Loucy (cell line): ENCODE data around the gene PIEZO1.

Source experiments
- H2AFZ ChIP-seq: fragments of 200-600 bp; sonication (generic); 2 replicates; pipeline ENCODE4 v1.6.0; 2016; ENCODE audit warnings: antibody characterized with exemption, mild to moderate bottlenecking, low read length, moderate library complexity
- H3F3A ChIP-seq: fragments of 200-600 bp; 2 replicates; pipeline ENCODE4 v1.6.0; 2016; ENCODE audit warnings: antibody characterized with exemption, low read depth, mild to moderate bottlenecking
- H3K27me3 ChIP-seq: fragments of 200-600 bp; sonication (generic); 2 replicates; pipeline ENCODE4 v1.6.1; 2014; ENCODE audit warnings: low read length, mild to moderate bottlenecking; ENCODE audit not compliant: insufficient read depth, poor library complexity, severe bottlenecking
- H3K36me3 ChIP-seq: fragments of 200-600 bp; sonication (generic); 2 replicates; pipeline ENCODE4 v1.6.1; 2016; ENCODE audit warnings: low read length; ENCODE audit not compliant: insufficient read depth
- H3K4me1 ChIP-seq: fragments of 200-600 bp; sonication (generic); 2 replicates; pipeline ENCODE4 v1.5.1; 2014; ENCODE audit warnings: low read length, mild to moderate bottlenecking; ENCODE audit not compliant: insufficient read depth, poor library complexity, severe bottlenecking
- H3K4me2 ChIP-seq: fragments of 200-600 bp; sonication (generic); 2 replicates; pipeline ENCODE4 v1.6.0; 2014; ENCODE audit warnings: antibody characterized with exemption, low read length, low read depth, mild to moderate bottlenecking; ENCODE audit not compliant: poor library complexity, severe bottlenecking
- H3K4me3 ChIP-seq: fragments of 200-600 bp; sonication (generic); 2 replicates; pipeline ENCODE4 v1.5.1; 2014; ENCODE audit warnings: low read length, mild to moderate bottlenecking, mixed read lengths; ENCODE audit not compliant: poor library complexity, severe bottlenecking
- H3K79me2 ChIP-seq: fragments of 200-600 bp; sonication (generic); 2 replicates; pipeline ENCODE4 v1.6.1; 2014; ENCODE audit warnings: low read length; ENCODE audit not compliant: insufficient read depth
- H3K9ac ChIP-seq: fragments of 200-600 bp; sonication (generic); 2 replicates; pipeline ENCODE4 v1.6.0; 2014; ENCODE audit warnings: mild to moderate bottlenecking, low read depth, low read length, moderate library complexity; ENCODE audit not compliant: poor library complexity, severe bottlenecking
- H3K9me2 ChIP-seq: fragments of 200-600 bp; sonication (generic); replicated peaks from 2 replicates; pipeline ENCODE4 v1.6.1; 2016; ENCODE audit warnings: low read depth, low read length, mixed read lengths
- H3K9me3 ChIP-seq: fragments of 200-600 bp; sonication (generic); 2 replicates; pipeline ENCODE4 v1.6.1; 2014; ENCODE audit warnings: mild to moderate bottlenecking, antibody characterized with exemption, low read length, low read depth; ENCODE audit not compliant: insufficient read depth
- H4K20me1 ChIP-seq: fragments of 200-600 bp; sonication (generic); 2 replicates; pipeline ENCODE4 v1.6.0; 2014; ENCODE audit warnings: antibody characterized with exemption, low read length, mild to moderate bottlenecking; ENCODE audit not compliant: insufficient read depth, poor library complexity, severe bottlenecking
- EZH2phosphoT487 ChIP-seq: fragments of 200-600 bp; IDR thresholded peaks from 2 replicates; pipeline ENCODE4 v1.6.1; 2018; ENCODE audit warnings: antibody characterized with exemption, mild to moderate bottlenecking, moderate library complexity, borderline replicate concordance
- TF ChIP-seq, protein P1 (sequence below): fragments of 200-600 bp; sonication (generic); conservative IDR thresholded peaks from 2 replicates; pipeline ENCODE4 v1.5.1; 2014; ENCODE audit warnings: mild to moderate bottlenecking, antibody characterized with exemption, low read length

The PIEZO1 gene

DNA sequence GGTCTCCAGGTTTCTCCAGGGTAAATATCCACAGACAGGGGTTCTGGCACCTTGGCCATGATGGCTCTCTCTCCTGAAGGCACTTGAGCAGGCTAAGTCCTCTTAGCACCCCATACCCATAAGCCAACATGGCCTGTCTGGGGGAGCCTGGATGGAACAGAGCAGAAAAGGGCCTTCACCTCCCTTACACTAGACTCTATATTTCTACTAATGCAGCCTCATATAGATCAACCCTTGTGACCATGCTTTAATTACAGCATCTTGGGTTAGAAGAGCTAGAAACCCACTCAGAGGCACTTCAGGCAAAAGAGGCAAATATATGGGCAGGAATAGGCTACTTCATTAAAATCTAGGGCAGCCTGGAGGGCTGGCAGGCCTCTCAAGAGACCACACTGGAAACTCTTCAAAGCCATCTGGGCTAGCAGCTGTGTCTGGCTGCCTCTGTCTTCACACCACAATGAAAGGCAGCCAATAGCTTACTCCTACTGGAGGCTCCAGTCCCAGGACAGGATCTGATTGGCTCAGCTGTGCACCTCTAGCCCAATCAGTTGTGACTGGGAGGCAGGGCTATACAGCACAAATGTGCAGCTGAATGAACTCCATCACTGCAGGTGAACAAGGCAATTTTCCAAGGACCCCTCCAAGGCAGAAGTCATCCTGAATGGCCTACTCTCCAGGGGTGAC lies 13.9 kb upstream of the PIEZO1 start:
- H3K27me3 ChIP-seq, result no peaks in the 10 kb centered on the region
- H3F3A ChIP-seq, result peaks cover 4% of the 10 kb centered on the region
- peaks cover 50% of the 10 kb centered on the region for H3K4me1 ChIP-seq

DNA sequence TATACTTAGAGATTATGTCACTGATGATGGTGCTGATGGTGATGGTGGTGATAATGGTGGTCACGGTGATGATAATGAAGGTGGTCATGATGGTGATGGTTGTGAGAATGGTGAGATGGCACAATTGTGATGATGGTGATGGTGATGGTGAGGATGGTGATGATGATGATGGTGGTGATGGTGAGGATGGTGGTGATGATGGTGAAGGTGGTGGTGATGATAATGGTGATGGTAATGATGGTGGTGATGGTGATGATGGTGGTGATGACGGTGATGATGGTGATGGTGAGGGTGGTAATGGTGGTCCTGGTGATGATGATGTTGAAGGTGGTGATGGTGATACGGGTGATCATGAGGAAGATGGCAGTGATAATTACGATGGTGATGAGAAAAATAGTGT lies 13.1 kb upstream of the PIEZO1 start:
- Histone ChIP-seq H3K4me2 (no peak overlapping the region), H3K79me2 (peaks cover 46% of the 10 kb centered on the region), H3K9me2 (no peaks in the 10 kb centered on the region), H4K20me1 (no peaks in the 10 kb centered on the region), H3K4me3 (no peak overlapping the region), H3K9me3 (no peaks in the 10 kb centered on the region), H3F3A (peaks cover 4% of the 10 kb centered on the region), H3K9ac (no peak overlapping the region), H3K27me3 (no peaks in the 10 kb centered on the region), H3K36me3 (no peaks in the 10 kb centered on the region), H2AFZ (no peak overlapping the region), H3K4me1 (peaks cover 58% of the 10 kb centered on the region)
- TF ChIP-seq EZH2phosphoT487, result no peak
- TF ChIP-seq, protein P1, sequence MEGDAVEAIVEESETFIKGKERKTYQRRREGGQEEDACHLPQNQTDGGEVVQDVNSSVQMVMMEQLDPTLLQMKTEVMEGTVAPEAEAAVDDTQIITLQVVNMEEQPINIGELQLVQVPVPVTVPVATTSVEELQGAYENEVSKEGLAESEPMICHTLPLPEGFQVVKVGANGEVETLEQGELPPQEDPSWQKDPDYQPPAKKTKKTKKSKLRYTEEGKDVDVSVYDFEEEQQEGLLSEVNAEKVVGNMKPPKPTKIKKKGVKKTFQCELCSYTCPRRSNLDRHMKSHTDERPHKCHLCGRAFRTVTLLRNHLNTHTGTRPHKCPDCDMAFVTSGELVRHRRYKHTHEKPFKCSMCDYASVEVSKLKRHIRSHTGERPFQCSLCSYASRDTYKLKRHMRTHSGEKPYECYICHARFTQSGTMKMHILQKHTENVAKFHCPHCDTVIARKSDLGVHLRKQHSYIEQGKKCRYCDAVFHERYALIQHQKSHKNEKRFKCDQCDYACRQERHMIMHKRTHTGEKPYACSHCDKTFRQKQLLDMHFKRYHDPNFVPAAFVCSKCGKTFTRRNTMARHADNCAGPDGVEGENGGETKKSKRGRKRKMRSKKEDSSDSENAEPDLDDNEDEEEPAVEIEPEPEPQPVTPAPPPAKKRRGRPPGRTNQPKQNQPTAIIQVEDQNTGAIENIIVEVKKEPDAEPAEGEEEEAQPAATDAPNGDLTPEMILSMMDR, result no peak

More for the DNA sequence above, 13.9 kb upstream of the PIEZO1 start:
- Histone ChIP-seq H3K9ac (peak overlapping the region; percentile 96), H3K36me3 (no peaks in the 10 kb centered on the region), H3K4me2 (peak overlapping the region; percentile 75), H3K9me3 (no peaks in the 10 kb centered on the region), H2AFZ (no peak overlapping the region), H3K4me3 (peak overlapping the region; percentile 79), H3K79me2 (peaks cover 44% of the 10 kb centered on the region), H4K20me1 (no peaks in the 10 kb centered on the region), H3K9me2 (no peaks in the 10 kb centered on the region)
- TF ChIP-seq EZH2phosphoT487, result no peak
- TF ChIP-seq, protein P1, result no peak

DNA sequence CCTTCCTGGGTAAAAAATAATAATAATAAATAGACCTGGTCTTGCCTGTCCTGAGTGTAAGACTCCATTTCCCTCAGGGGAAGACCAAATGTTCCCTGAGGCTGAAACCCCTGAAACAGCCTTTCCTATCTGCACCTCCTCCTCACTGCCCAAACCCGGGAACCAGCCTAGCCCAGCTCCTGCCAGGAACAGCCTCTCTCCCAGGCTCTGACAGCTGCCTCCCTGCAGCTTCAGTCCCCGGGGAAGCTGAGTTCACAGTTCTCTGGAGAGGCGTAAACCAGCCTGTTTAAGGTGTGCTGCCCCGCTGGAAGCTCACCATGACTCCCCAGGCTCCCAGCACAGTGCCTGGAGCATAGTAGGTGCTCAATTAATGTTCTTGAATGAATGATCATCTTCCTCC lies 11.3 kb upstream of the PIEZO1 start:
- Histone ChIP-seq H3K27me3 (no peaks in the 10 kb centered on the region), H3K4me2 (no peak overlapping the region), H2AFZ (no peak overlapping the region), H3K9ac (peak overlapping the region; percentile 32), H3K9me2 (no peaks in the 10 kb centered on the region), H3K9me3 (no peaks in the 10 kb centered on the region), H3K79me2 (peaks cover 54% of the 10 kb centered on the region), H3F3A (peaks cover 4% of the 10 kb centered on the region), H4K20me1 (no peaks in the 10 kb centered on the region), H3K4me3 (no peak overlapping the region), H3K4me1 (peaks cover 71% of the 10 kb centered on the region), H3K36me3 (no peaks in the 10 kb centered on the region)
- no peak for TF ChIP-seq EZH2phosphoT487
- TF ChIP-seq, protein P1, result no peak
